Heart left ventricle (tissue), 16 donors: ENCODE results near the gene C1orf35. TPM values are rescaled to one million over a fixed set of nuclear protein-coding genes. Genes with fewer than 3 reads are reported as not detected.

Experiments used
- ATAC-seq, 4 donors: fragments of 200-7000 bp; cut with Tn5 transposase; one replicate each; pipeline ENCODE4 v1.9.1; 2020 to 2022; ENCODE audit warnings: moderate library complexity in 4 of 4, mild to moderate bottlenecking in 3 of 4, moderate number of reproducible peaks in 1 of 4
- DNase-seq, 5 donors: peaks; one replicate each; pipeline ENCODE4 v3.0.0-alpha.2; 2020
- H3K27ac ChIP-seq, 12 donors: fragments of 200-600 bp; sonication (generic) in 4 of 12; one replicate each; pipeline versions ENCODE4 v1.5.0 to v1.8.0; 2016 to 2022; ENCODE audit warnings: mild to moderate bottlenecking in 2 of 12
- H3K27me3 ChIP-seq, 9 donors: fragments of 200-600 bp; sonication (generic) in 2 of 9; one replicate each; pipeline versions ENCODE4 v1.5.1 to v1.8.0; 2016 to 2022; ENCODE audit warnings: mild to moderate bottlenecking in 3 of 9
- H3K36me3 ChIP-seq, 9 donors: fragments of 200-600 bp; sonication (generic) in 2 of 9; one replicate each; pipeline versions ENCODE4 v1.5.0 to v1.8.0; 2018 to 2022; ENCODE audit warnings: mild to moderate bottlenecking in 2 of 9
- H3K4me1 ChIP-seq, 12 donors: fragments of 200-600 bp; sonication (generic) in 4 of 12; one replicate each; pipeline versions ENCODE4 v1.5.0 to v1.8.0; 2016 to 2022; ENCODE audit warnings: mild to moderate bottlenecking in 3 of 12
- H3K4me3 ChIP-seq, 12 donors: fragments of 200-600 bp; sonication (generic) in 4 of 12; one replicate each; pipeline versions ENCODE4 v1.5.0 to v1.8.0; 2017 to 2022; ENCODE audit warnings: mild to moderate bottlenecking in 9 of 12, moderate library complexity in 4 of 12
- H3K9me3 ChIP-seq, 12 donors: fragments of 200-600 bp; sonication (generic) in 4 of 12; one replicate each; pipeline versions ENCODE4 v1.5.0 to v1.8.0; 2016 to 2022; ENCODE audit warnings: mild to moderate bottlenecking in 1 of 12
- POLR2A ChIP-seq, 2 donors: fragments of 450-650 bp; IDR thresholded peaks; one replicate each; pipeline ENCODE4 v1.6.1; 2017; ENCODE audit warnings: antibody characterized with exemption in 2 of 2, mild to moderate bottlenecking in 2 of 2, moderate library complexity in 2 of 2
- WGBS, 4 donors: extraction: QIAGEN DNeasy Blood & Tissue Kit in 2 of 4; methylation state at CpG; one replicate each; pipeline versions ENCODE4 v1.1.5 to v1.1.7; 2013 to 2018; 5-methylcytosine and 5-hydroxymethylcytosine counted together
- intact Hi-C, 10 donors: fragments of 100-400 bp; cut with DNase I; formaldehyde crosslinking; loops; one replicate each; pipeline versions ENCODE4 v1.11.1 to v1.14.2; 2022
- polyA plus RNA-seq, 2 donors: library from polyadenylated mRNA; stranded (reverse); fragments of 200-250 nt; gene quantifications; one replicate each; pipeline ENCODE4 v1.2.3, GENCODE V29; 2013
- total RNA-seq, 9 donors: library from RNA; depleted of rRNA in 2 of 9; stranded (reverse); fragments of >200 nt in 2 of 9; fragmentation: NEBNext Ultra II Directional in 3 of 9; extraction: Animal tissue kit (Norgen Biotek cat#: 25700) in 3 of 9; gene quantifications; one replicate each; pipeline versions ENCODE4 v1.1.0 to v1.2.4, GENCODE V29; 2016 to 2023
- TF ChIP-seq, protein P1 (sequence below), 12 donors: fragments of 200-600 bp; sonication (generic) in 4 of 12; IDR thresholded peaks; one replicate each; pipeline versions ENCODE4 v1.5.0 to v1.8.0; 2018 to 2022; ENCODE audit warnings: antibody characterized with exemption in 12 of 12, mild to moderate bottlenecking in 5 of 12
- donor health status: ischemic (EF 13 %, LVEDD 7.1; RV severe dilation, severe dysfunction).
- donor health status: healthy with polysubstance abuse.
- donor health status: DM: no; HTN: yes; CAD: no.
- donor health status: DM: no; HTN: no; CAD: no.
- donor health status: ischemic (EF 25% LVEDD 6.9; RV normal size, moderate dysfunction).
- donor health status: ischemic (EF 25% LVEDD 5.7; RV mildly dilated, moderate dysfunction).
- donor health status: healthy.
- donor health status: DM: yes; HTN: yes; CAD: no.
- donor health status: ischemic (EF 35%, LVEDD 5.7; RV mildly dilated, moderate dysfunction).
- donor health status: nonischemic (EF 11% LVEDD 7.7; RV severe dilation, severe dysfunction).
- donor health status: DM: yes; HTN: yes; CAD: no.
- donor health status: PGD.
- donor health status: ischemic (EF 29% LVEDD 5.4; RV normal size, mild dysfunction).
- donor health status: nonischemic (EF 23%, LVEDD 6.1; RV moderate dilation, normal function).

C1orf35 gene
- total and polyA plus RNA-seq, 11 donors = 6.2 to 9.8 (median 7.7) TPM

DNA sequence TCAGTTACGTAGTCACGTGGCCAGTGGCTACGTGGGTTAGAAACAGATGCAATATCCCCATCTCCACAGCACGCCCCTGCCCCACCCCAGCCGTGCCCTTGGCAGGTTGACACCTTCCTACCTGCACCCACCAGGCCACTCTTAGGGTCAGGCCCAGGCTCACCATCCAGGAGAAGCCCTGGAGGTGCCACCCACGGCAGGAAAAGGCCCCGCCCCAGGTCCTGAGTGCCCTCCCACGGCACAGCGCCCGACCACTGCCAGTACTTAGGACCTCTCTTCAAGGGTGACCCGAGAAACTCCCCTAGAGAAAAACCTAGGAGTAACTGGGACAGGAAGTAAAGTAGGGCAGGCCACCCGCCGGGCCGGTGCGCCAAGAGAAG, 1.5 kb downstream of the C1orf35 start:
- H3K4me1 ChIP-seq = peaks cover 0 to 45% (median 22%) of the 10 kb centered on the region in 12 donors

DNA sequence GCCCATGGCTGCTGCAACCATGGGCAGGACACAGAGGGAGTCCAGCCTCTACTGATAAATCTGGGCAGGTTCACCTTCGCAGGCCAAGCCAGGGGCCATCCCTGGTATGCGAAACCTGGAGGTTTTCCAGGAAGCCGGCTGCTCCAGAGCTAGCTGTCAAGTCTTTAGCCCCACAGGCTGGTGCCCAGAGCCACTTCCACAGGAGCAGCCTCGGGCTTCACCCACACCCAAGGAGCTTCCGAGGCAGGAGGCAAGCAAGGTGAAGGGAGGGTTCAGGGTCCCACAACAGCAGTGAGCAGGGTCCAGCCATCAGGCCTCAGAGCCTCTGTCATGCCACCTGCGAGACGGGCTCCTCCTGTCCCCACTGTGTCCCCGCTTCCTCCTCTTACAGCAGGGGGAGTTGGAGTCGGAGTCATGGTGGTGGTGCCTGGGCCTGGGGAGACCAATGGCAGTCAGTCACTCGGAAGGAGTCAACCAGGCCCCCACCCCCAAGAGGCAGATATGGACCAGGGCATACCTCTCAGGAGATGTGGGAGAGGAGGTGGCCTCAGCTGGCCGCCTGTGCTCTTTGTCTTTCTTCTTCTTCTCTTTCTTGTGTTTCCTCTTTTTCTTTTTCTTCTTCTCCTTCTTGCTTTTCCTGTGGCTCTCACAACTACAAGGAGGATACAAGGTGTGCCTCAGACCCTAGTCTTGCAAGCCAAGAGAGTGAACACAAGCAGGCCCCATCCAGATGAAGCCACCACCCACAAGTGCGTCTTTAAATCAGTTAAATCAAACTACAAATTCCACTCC, 2.1 kb downstream of the C1orf35 start:
- Histone ChIP-seq H3K27ac (peak overlapping the region in 2 of 12 donors; percentile 82 to 97), H3K4me3 (peak overlapping the region in 2 of 12 donors; percentile 89 to 96), H3K9me3 (no peaks in the 10 kb centered on the region), H3K27me3 (no peaks in the 10 kb centered on the region), H3K4me1 (peaks cover 0 to 51% (median 24%) of the 10 kb centered on the region in 12 donors), H3K36me3 (peaks cover 0 to 58% (median 47%) of the 10 kb centered on the region in 9 donors)
- intact Hi-C loops = no loop called here
- WGBS, 4 donors = 67 to 77% (median 73%) methylated on average over 8 to 12 of the region's 12 CpGs
- DNase-seq = peak in 1 of 5 donors; percentile 22
- TF ChIP-seq POLR2A (IDR thresholded peaks at IDR 0.05) = no peak
- TF ChIP-seq, protein P1, sequence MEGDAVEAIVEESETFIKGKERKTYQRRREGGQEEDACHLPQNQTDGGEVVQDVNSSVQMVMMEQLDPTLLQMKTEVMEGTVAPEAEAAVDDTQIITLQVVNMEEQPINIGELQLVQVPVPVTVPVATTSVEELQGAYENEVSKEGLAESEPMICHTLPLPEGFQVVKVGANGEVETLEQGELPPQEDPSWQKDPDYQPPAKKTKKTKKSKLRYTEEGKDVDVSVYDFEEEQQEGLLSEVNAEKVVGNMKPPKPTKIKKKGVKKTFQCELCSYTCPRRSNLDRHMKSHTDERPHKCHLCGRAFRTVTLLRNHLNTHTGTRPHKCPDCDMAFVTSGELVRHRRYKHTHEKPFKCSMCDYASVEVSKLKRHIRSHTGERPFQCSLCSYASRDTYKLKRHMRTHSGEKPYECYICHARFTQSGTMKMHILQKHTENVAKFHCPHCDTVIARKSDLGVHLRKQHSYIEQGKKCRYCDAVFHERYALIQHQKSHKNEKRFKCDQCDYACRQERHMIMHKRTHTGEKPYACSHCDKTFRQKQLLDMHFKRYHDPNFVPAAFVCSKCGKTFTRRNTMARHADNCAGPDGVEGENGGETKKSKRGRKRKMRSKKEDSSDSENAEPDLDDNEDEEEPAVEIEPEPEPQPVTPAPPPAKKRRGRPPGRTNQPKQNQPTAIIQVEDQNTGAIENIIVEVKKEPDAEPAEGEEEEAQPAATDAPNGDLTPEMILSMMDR (IDR thresholded peaks at IDR 0.05) = no peak
- ATAC-seq = no peak

More for the DNA sequence above, 1.5 kb downstream of the C1orf35 start:
- intact Hi-C loops = no loop called here
- DNase-seq (no peak), ATAC-seq (no peak)
- peaks cover 0 to 58% (median 52%) of the 10 kb centered on the region in 9 donors for H3K36me3 ChIP-seq
- 59 to 70% (median 64%) methylated on average over 11 to 15 of the region's 15 CpGs for WGBS, 4 donors
- no peak for TF ChIP-seq POLR2A (IDR thresholded peaks at IDR 0.05)
- TF ChIP-seq, protein P1 (IDR thresholded peaks at IDR 0.05) = no peak
- H3K9me3 ChIP-seq = no peaks in the 10 kb centered on the region
- no peaks in the 10 kb centered on the region for H3K27me3 ChIP-seq
- H3K27ac ChIP-seq = peak overlapping the region in 7 of 12 donors; percentile 82 to 97 (median 90)
- peak overlapping the region in 7 of 12 donors; percentile 62 to 99 (median 90) for H3K4me3 ChIP-seq

DNA sequence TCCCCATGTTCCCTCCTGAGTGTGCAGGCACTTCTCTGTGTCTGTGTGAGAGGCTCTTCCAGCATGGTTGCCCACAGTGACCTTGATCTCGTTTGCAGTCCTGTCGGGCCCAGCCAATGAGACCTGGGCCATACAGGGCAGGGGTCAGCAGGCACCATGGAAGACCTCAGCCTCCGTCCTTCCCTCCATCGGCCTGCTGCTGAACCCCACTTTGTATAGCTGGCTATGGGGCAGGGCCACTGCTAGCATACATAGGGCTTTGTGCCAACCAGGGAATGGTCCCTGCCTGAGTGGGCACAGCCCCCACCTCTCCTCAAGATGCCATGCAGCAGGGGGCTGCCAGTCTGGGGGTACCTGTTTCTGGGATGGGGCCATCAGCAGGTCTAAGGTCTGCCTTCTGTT, 3.8 kb downstream of the C1orf35 start:
- Histone ChIP-seq H3K4me1 (peaks cover 0 to 54% (median 22%) of the 10 kb centered on the region in 12 donors), H3K27me3 (no peaks in the 10 kb centered on the region), H3K4me3 (no peak overlapping the region), H3K9me3 (peaks cover 0 to 11% (median 5%) of the 10 kb centered on the region in 12 donors), H3K36me3 (peaks cover 0 to 55% (median 48%) of the 10 kb centered on the region in 9 donors), H3K27ac (no peak overlapping the region)
- intact Hi-C loops = loop anchor here in 1 of 10 donors (2.0 kb wide), 1 partner anchor 15 kb away; no protein-coding TSS in a partner anchor
- DNase-seq = no peak
- TF ChIP-seq POLR2A (IDR thresholded peaks at IDR 0.05) = no peak
- TF ChIP-seq, protein P1 (IDR thresholded peaks at IDR 0.05) = no peak
- WGBS, 4 donors = 57 to 66% (median 59%) methylated on average over 4 of the region's 4 CpGs
- ATAC-seq = no peak

DNA sequence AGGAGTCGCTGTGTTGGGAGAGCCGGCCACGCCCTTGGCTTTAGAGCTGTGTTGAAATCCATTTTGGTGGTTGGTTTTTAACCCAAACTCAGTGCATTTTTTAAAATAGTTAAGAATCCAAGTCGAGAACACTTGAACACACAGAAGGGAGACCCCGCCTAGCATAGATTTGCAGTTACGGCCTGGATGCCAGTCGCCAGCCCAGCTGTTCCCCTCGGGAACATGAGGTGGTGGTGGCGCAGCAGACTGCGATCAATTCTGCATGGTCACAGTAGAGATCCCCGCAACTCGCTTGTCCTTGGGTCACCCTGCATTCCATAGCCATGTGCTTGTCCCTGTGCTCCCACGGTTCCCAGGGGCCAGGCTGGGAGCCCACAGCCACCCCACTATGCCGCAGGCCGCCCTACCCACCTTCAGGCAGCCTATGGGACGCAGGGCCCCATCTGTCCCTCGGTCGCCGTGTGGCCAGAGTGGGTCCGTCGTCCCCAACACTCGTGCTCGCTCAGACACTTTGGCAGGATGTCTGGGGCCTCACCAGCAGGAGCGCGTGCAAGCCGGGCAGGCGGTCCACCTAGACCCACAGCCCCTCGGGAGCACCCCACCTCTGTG, 4.7 kb downstream of the C1orf35 start:
- intact Hi-C loops = loop anchor here in 1 of 10 donors (2.0 kb wide), 1 partner anchor 14 kb away; no protein-coding TSS in a partner anchor
- Histone ChIP-seq H3K4me1 (peaks cover 0 to 48% (median 16%) of the 10 kb centered on the region in 12 donors), H3K4me3 (no peak overlapping the region), H3K9me3 (peaks cover 0 to 16% (median 7%) of the 10 kb centered on the region in 12 donors), H3K27me3 (no peaks in the 10 kb centered on the region), H3K36me3 (peaks cover 0 to 58% (median 50%) of the 10 kb centered on the region in 9 donors), H3K27ac (no peak overlapping the region)
- 86 to 90% (median 88%) methylated on average over 16 to 28 of the region's 28 CpGs for WGBS, 4 donors
- peak in 1 of 5 donors; percentile 15 for DNase-seq
- TF ChIP-seq, protein P1 (IDR thresholded peaks at IDR 0.05) = no peak
- no peak for TF ChIP-seq POLR2A (IDR thresholded peaks at IDR 0.05)
- no peak for ATAC-seq
